Stimulated activated CD4-positive, alpha-beta T cell treated with anti-CD3 and anti-CD28 coated beads, Interleukin-12 subunit alpha, Interleukin-12 subunit beta, amount 100 ng/mL, for 48 hours (primary cell): ENCODE results near the gene MAPK1.
"Not testable (repeated sequence)": the region's sequence is repeated elsewhere in the genome, so short reads cannot be mapped to it uniquely, and the experiment has no call there.

Source experiments
- DNase-seq, 3 donors: peaks; one replicate each; pipeline ENCODE4 v3.0.0-alpha.2; 2020; ENCODE audit warnings: low read depth in 2 of 3, low spot score in 1 of 3

Gene MAPK1

GRCh38 chr22:21882754-21883333 lies 15.4 kb upstream of the MAPK1 start:
- not testable (repeated sequence) for DNase-seq

GRCh38 chr22:21881841-21882753 lies 14.7 kb upstream of the MAPK1 start:
- no peak for DNase-seq

- peak; percentile 26 to 40 (median 34) for DNase-seq
Observed at GRCh38 chr22:21876486-21877176, 9.2 kb upstream of the MAPK1 start.

DNA sequence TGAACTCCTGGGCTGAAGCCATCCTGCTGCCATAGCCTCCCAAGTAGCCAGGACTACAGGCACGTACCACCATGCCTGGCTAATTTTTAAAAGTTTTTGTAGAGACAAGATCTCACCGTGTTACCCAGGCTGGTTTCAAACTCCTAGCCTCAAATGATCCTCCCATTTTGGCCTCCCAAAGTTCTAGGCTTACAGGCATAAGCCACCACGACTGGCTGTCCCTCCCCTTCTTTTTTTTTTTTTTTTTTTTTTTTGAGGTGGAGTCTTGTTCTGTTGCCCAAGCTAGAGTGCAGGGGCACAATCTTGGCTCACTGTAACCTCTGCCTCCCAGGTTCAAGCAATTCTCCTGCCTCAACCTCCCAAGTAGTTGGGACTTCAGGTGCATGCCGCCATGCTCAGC lies 7.5 kb upstream of the MAPK1 start:
- not testable (repeated sequence) for DNase-seq

- no peak for DNase-seq
Observed at GRCh38 chr22:21873619-21874018, 6.2 kb upstream of the MAPK1 start.

- DNase-seq: not testable (repeated sequence)
Observed at GRCh38 chr22:21872741-21873140, 5.3 kb upstream of the MAPK1 start.

- DNase-seq: no peak
Observed at GRCh38 chr22:21868651-21869050, 1.2 kb upstream of the MAPK1 start.

DNA sequence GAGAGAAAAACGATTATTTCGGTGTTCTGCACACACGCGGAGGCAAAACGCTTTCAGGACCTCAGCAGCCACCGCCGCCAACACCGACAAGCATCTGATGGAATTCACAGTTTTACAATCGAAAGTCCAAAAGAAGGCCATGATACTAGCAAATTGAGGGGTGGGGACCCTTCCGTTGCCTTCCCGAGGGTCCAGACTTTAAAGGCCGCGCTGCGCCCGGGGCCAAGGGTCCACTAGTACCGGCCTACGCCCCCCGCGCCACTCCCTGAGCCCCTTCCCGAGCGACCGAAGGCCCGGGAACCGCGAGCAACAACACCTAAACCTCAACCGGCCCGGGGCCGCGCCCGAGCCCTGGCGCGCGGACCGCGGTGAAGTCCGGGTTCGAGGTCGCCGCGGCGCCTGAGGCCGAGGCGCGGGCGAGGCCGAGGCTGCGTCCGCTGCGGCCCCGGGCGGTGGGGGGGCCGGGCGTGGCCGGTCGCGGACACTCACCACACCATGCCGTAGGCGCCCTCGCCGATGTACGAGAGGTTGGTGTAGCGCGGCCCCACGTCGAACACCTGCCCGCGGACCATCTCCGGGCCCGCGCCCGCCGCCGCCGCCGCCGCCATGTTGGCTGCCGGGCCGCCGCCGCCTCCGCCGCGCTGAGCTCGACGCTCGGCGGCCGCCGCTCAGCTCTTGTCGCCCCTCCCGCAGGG lies 465 bp downstream of the MAPK1 start:
- peak in 2 of 3 donors; percentile 9 to 13 for DNase-seq

DNA sequence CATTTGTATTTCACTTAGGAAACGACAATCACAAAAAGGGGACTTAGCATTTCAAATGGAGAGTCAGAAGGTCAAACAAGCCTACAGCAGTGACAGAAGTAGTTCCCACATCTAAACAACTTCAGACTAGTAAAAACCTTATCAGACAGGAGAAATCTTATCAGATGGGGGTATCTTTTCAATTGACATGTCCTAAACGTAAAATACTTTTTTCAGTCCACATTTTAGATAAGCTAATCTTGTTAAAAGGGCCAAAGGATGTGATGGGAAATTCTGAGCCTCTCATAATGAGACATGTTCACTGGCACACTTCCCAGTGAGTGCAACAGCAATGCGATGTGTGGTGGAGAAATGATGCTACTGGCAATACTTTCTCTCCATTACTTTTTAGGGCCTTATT lies 2.4 kb downstream of the MAPK1 start:
- peak in 2 of 3 donors; percentile 19 to 21 for DNase-seq

GRCh38 chr22:21862386-21863245 lies 4.8 kb downstream of the MAPK1 start:
- DNase-seq: no peak

- DNase-seq: no peak
Observed at GRCh38 chr22:21861851-21862250, 5.6 kb downstream of the MAPK1 start.

- DNase-seq: no peak
Observed at GRCh38 chr22:21861264-21861848, 6.1 kb downstream of the MAPK1 start.

GRCh38 chr22:21860491-21861039 lies 6.9 kb downstream of the MAPK1 start:
- DNase-seq: no peak

GRCh38 chr22:21858025-21858764 lies 9.2 kb downstream of the MAPK1 start:
- DNase-seq: no peak

DNA sequence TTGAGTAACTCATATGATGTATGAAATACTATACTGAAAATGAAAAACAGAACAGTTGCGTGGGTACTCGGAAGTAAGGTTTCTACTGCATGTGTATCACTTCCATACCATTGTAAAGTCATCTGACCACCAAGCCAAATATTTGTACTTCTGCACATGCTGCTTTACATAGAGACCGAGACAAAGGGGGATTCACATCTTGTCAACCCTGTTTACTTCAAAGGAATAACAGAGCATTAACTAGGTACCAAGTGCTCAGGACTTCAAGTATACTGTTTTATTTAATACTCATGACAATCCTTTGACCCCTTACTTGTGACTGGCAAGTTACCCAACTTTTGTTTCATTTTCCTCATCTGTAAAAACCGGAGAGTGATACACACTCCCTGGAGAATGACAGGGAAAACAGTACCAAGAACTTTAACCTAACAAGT lies 9.9 kb downstream of the MAPK1 start:
- no peak for DNase-seq

DNA sequence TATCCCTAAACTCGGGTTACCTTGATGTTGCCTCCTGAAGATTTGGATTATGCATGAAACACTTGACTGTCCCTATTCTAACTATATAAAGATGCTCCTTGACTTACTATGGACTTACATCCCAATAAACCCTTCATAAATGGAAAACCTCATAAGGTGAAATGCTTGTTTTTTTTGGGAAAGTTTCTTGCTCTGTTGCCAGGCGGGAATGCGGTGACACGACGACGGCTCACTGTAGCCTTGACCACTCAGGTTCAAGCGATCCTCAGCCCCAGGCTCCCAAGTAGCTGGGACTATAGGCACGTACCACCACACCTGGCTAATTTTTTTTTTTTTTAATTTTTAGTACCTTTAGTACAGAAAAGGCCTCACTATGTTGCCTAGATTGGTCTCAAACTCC lies 10.6 kb downstream of the MAPK1 start:
- no peak for DNase-seq

- no peak for DNase-seq
Observed at GRCh38 chr22:21856197-21856596, 11.2 kb downstream of the MAPK1 start.

- no peak for DNase-seq
Observed at GRCh38 chr22:21855676-21856075, 11.8 kb downstream of the MAPK1 start.

GRCh38 chr22:21850660-21851059 lies 16.8 kb downstream of the MAPK1 start:
- DNase-seq: no peak
